Body of pancreas (tissue), 4 donors: ENCODE results near the gene SMIM41.

Experiments
- CTCF ChIP-seq, 7 experiments: fragments of 450-650 bp in 4 of 7; fragments of 200-600 bp in 3 of 7; sonication (generic) in 3 of 7; IDR thresholded peaks; one replicate each; pipeline ENCODE4 v1.5.1; 2016 to 2019; ENCODE audit warnings: antibody characterized with exemption in 7 of 7
- POLR2A ChIP-seq, 3 donors: fragments of 450-650 bp; IDR thresholded peaks; one replicate each; pipeline ENCODE4 v1.6.1; 2016; ENCODE audit warnings: antibody characterized with exemption in 3 of 3, mild to moderate bottlenecking in 2 of 3

GRCh38 chr12:52067081-52067374 is 12.5 kb upstream of the SMIM41 start:
- TF ChIP-seq CTCF (IDR thresholded peaks at IDR 0.05), result no peak
- no peak for TF ChIP-seq POLR2A (IDR thresholded peaks at IDR 0.05)
